HG03521 (cell line): Measurements from ENCODE around the gene TMEM273.

Source experiments
- ATAC-seq: cut with Tn5 transposase; IDR thresholded peaks from one replicate; pipeline ENCODE4 v1.9.1; 2021; ENCODE audit warnings: mild to moderate bottlenecking, moderate library complexity; ENCODE audit not compliant: unreplicated experiment

Gene TMEM273

GRCh38 chr10:49141541-49142332 lies 46.5 kb downstream of the TMEM273 start:
- no peak for ATAC-seq

- no peak for ATAC-seq
These were observed 47.6 kb downstream of the TMEM273 start for GRCh38 chr10:49140304-49141177.

- no peak for ATAC-seq
These were observed 48.4 kb downstream of the TMEM273 start for GRCh38 chr10:49139846-49140195.

- no peak for ATAC-seq
These were observed 49.0 kb downstream of the TMEM273 start for GRCh38 chr10:49139028-49139845.

- no peak for ATAC-seq
These were observed 49.8 kb downstream of the TMEM273 start for GRCh38 chr10:49138361-49138891.

GRCh38 chr10:49136525-49136924 lies 51.7 kb downstream of the TMEM273 start:
- ATAC-seq = no peak

GRCh38 chr10:49135575-49136313 lies 52.4 kb downstream of the TMEM273 start:
- ATAC-seq = no peak

GRCh38 chr10:49134327-49134726 lies 53.9 kb downstream of the TMEM273 start:
- no peak for ATAC-seq

- ATAC-seq = no peak
These were observed 54.4 kb downstream of the TMEM273 start, which contains the start of gene FAM170B for GRCh38 chr10:49133706-49134248. Gene FAM170B (minus strand): TSS chr10:49134021. CDS start chr10:49133918, 103 bp downstream.

- no peak for ATAC-seq
These were observed 55.8 kb downstream of the TMEM273 start for GRCh38 chr10:49132362-49132737.

- no peak for ATAC-seq
These were observed 56.5 kb downstream of the TMEM273 start for GRCh38 chr10:49131507-49132361.

- ATAC-seq = no peak
These were observed 58.8 kb downstream of the TMEM273 start for GRCh38 chr10:49129376-49129775.

GRCh38 chr10:49128854-49129253 lies 59.3 kb downstream of the TMEM273 start:
- ATAC-seq = no peak

- no peak for ATAC-seq
These were observed 63.9 kb downstream of the TMEM273 start for GRCh38 chr10:49123981-49124950.

- ATAC-seq = no peak
These were observed 67.3 kb downstream of the TMEM273 start for GRCh38 chr10:49120911-49121310.

- ATAC-seq = no peak
These were observed 68.4 kb downstream of the TMEM273 start for GRCh38 chr10:49119746-49120145.

GRCh38 chr10:49118430-49119074 lies 69.6 kb downstream of the TMEM273 start:
- no peak for ATAC-seq
